DMS53 treated with DMSO at 0.1 percent for 48 hours (cell line): Measurements from ENCODE around the gene ZNF611.
"Not testable (repeated sequence)": the region's sequence is repeated elsewhere in the genome, so short reads cannot be mapped to it uniquely, and the experiment has no call there.

Experiments
- DNase-seq: peaks from one replicate; lab custom pipeline; 2025; ENCODE audit not compliant: unreplicated experiment; lab: John Stamatoyannopoulos, UW

Gene ZNF611

GRCh38 chr19:52685811-52686210 lies 49.0 kb downstream of the ZNF611 start:
- DNase-seq = no peak

GRCh38 chr19:52681216-52681615 lies 53.6 kb downstream of the ZNF611 start:
- DNase-seq = not testable (repeated sequence)

GRCh38 chr19:52679598-52679997 lies 55.2 kb downstream of the ZNF611 start:
- no peak for DNase-seq

- not testable (repeated sequence) for DNase-seq
Observed at GRCh38 chr19:52675239-52675638, 59.6 kb downstream of the ZNF611 start.

- DNase-seq = no peak
Observed at GRCh38 chr19:52673014-52673413, 61.8 kb downstream of the ZNF611 start.

GRCh38 chr19:52670046-52670445 lies 64.8 kb downstream of the ZNF611 start:
- no peak for DNase-seq

- DNase-seq = no peak
Observed at GRCh38 chr19:52669586-52669985, 65.3 kb downstream of the ZNF611 start.

- no peak for DNase-seq
Observed at GRCh38 chr19:52667972-52668371, 66.9 kb downstream of the ZNF611 start.

GRCh38 chr19:52666506-52666905 lies 68.3 kb downstream of the ZNF611 start:
- DNase-seq = no peak

- no peak for DNase-seq
Observed at GRCh38 chr19:52665529-52665928, 69.3 kb downstream of the ZNF611 start.

GRCh38 chr19:52665027-52665426 lies 69.8 kb downstream of the ZNF611 start:
- no peak for DNase-seq

- DNase-seq = no peak
Observed at GRCh38 chr19:52664461-52664860, 70.4 kb downstream of the ZNF611 start.

- no peak for DNase-seq
Observed at GRCh38 chr19:52662631-52663030, 72.2 kb downstream of the ZNF611 start.

GRCh38 chr19:52660981-52661380 lies 73.9 kb downstream of the ZNF611 start:
- DNase-seq = no peak

GRCh38 chr19:52659013-52659412 lies 75.8 kb downstream of the ZNF611 start:
- no peak for DNase-seq

- peak; percentile 96 for DNase-seq
Observed at GRCh38 chr19:52658595-52658994, 76.2 kb downstream of the ZNF611 start.

GRCh38 chr19:52653161-52653560 lies 81.7 kb downstream of the ZNF611 start:
- DNase-seq = no peak
